GM12801 (cell line): Measurements from ENCODE around the gene LGSN.

Experiments used
- CTCF ChIP-seq: IDR thresholded peaks from one replicate; pipeline ENCODE4 v1.5.1; 2011; ENCODE audit warnings: control low read depth; ENCODE audit not compliant: insufficient read length; ENCODE audit errors: extremely low read depth

The LGSN gene

GRCh38 chr6:63299667-63300066 is 20.1 kb downstream of the LGSN start:
- TF ChIP-seq CTCF = no peak

GRCh38 chr6:63295553-63296194 is 24.1 kb downstream of the LGSN start:
- TF ChIP-seq CTCF = no peak

- no peak for TF ChIP-seq CTCF
These were observed 29.2 kb downstream of the LGSN start for GRCh38 chr6:63290492-63291058.

- no peak for TF ChIP-seq CTCF
These were observed 30.4 kb downstream of the LGSN start for GRCh38 chr6:63289269-63289872.

- no peak for TF ChIP-seq CTCF
These were observed 39.1 kb downstream of the LGSN start for GRCh38 chr6:63280639-63281180.

- TF ChIP-seq CTCF = no peak
These were observed 40.9 kb downstream of the LGSN start for GRCh38 chr6:63278916-63279315.

GRCh38 chr6:63275953-63276352 is 43.8 kb downstream of the LGSN start:
- no peak for TF ChIP-seq CTCF
